NCI-H146 (cell line): ENCODE results near the gene HMSD.
A peak's percentile ranks its signal among the peaks of the same experiment; 100 is the strongest.

Experiments
- DNase-seq: peaks from one replicate; lab custom pipeline; 2025; lab: John Stamatoyannopoulos, UW

Gene HMSD

GRCh38 chr18:63956755-63957154 is 7.7 kb downstream of the HMSD start:
- DNase-seq = no peak

GRCh38 chr18:63960891-63961290 is 11.8 kb downstream of the HMSD start:
- no peak for DNase-seq

GRCh38 chr18:63961435-63961980 is 12.4 kb downstream of the HMSD start:
- DNase-seq = no peak

- DNase-seq = no peak
Measured at GRCh38 chr18:63962137-63962536, 13.0 kb downstream of the HMSD start.

- peak; percentile 86 for DNase-seq
Measured at GRCh38 chr18:63963615-63964256, 14.6 kb downstream of the HMSD start.

- DNase-seq = no peak
Measured at GRCh38 chr18:63964908-63965307, 15.8 kb downstream of the HMSD start.

- DNase-seq = no peak
Measured at GRCh38 chr18:63965716-63966330, 16.7 kb downstream of the HMSD start.

- peak; percentile 100 for DNase-seq
Measured at GRCh38 chr18:63969942-63970808, 21.1 kb downstream of the HMSD start, which contains the start of gene SERPINB8. Gene SERPINB8, plus strand, starts transcription at chr18:63970081. Its CDS starts 8,228 bp downstream, at chr18:63978309.

- DNase-seq = peak; percentile 96
Measured at GRCh38 chr18:63970809-63971205, 21.7 kb downstream of the HMSD start.

GRCh38 chr18:63971320-63972001 is 22.4 kb downstream of the HMSD start:
- DNase-seq = peak; percentile 85

GRCh38 chr18:63972002-63972376 is 22.9 kb downstream of the HMSD start:
- DNase-seq = peak; percentile 72

- DNase-seq = peak; percentile 42
Measured at GRCh38 chr18:63974991-63975390, 25.9 kb downstream of the HMSD start.

GRCh38 chr18:63975628-63976027 is 26.5 kb downstream of the HMSD start:
- no peak for DNase-seq

- DNase-seq = no peak
Measured at GRCh38 chr18:63977040-63977439, 27.9 kb downstream of the HMSD start.

GRCh38 chr18:63979409-63979920 is 30.4 kb downstream of the HMSD start:
- DNase-seq = peak; percentile 76

GRCh38 chr18:63980027-63980426 is 30.9 kb downstream of the HMSD start:
- no peak for DNase-seq

GRCh38 chr18:63980896-63981460 is 31.9 kb downstream of the HMSD start:
- DNase-seq = no peak

GRCh38 chr18:63981719-63982118 is 32.6 kb downstream of the HMSD start:
- DNase-seq = no peak

- DNase-seq = no peak
Measured at GRCh38 chr18:63982361-63982760, 33.3 kb downstream of the HMSD start.

- DNase-seq = no peak
Measured at GRCh38 chr18:63986885-63987284, 37.8 kb downstream of the HMSD start.

GRCh38 chr18:63987743-63988142 is 38.6 kb downstream of the HMSD start:
- DNase-seq = no peak
